GM06990 (cell line): Measurements from ENCODE around the gene FTSJ3.

Experiments used
- DNase-seq: peaks from one replicate; pipeline ENCODE4 v3.0.0-alpha.2; 2011; ENCODE audit not compliant: insufficient read length; ENCODE audit errors: extremely low read depth
- H3K27me3 ChIP-seq: replicated peaks from 2 replicates; pipeline ENCODE4 v1.6.0; 2011; ENCODE audit warnings: low read length; ENCODE audit not compliant: control insufficient read depth, insufficient read depth
- H3K36me3 ChIP-seq: 2 replicates; pipeline ENCODE4 v1.5.1; 2011; ENCODE audit warnings: low read length; ENCODE audit not compliant: control insufficient read depth, insufficient read depth
- H3K4me3 ChIP-seq: replicated peaks from 2 replicates; pipeline ENCODE4 v1.5.1; 2011; ENCODE audit warnings: low read depth, mild to moderate bottlenecking, control low read depth, low read length
- CTCF ChIP-seq: IDR thresholded peaks from 2 replicates; pipeline ENCODE4 v1.5.1; 2011; ENCODE audit warnings: low read length, control low read depth, mild to moderate bottlenecking, inconsistent platforms; ENCODE audit not compliant: insufficient read depth, poor library complexity, severe bottlenecking

FTSJ3 gene

GRCh38 chr17:63830904-63831491, 3.5 kb upstream of the FTSJ3 start:
- Histone ChIP-seq H3K4me3 (no peak overlapping the region), H3K27me3 (no peaks in the 10 kb centered on the region), H3K36me3 (peaks cover 53% of the 10 kb centered on the region)
- no peak for TF ChIP-seq CTCF
- no peak for DNase-seq

- no peak overlapping the region for H3K4me3 ChIP-seq
- no peaks in the 10 kb centered on the region for H3K27me3 ChIP-seq
- no peak for TF ChIP-seq CTCF
- H3K36me3 ChIP-seq: peaks cover 54% of the 10 kb centered on the region
- DNase-seq: no peak
Observed at GRCh38 chr17:63830278-63830677, 2.8 kb upstream of the FTSJ3 start.

- Histone ChIP-seq H3K4me3 (no peak overlapping the region; the same call in 1 of the 2 replicates), H3K36me3 (peaks cover 59% of the 10 kb centered on the region), H3K27me3 (no peaks in the 10 kb centered on the region)
- no peak for TF ChIP-seq CTCF
- DNase-seq: no peak
Observed at GRCh38 chr17:63828936-63829335, 1.5 kb upstream of the FTSJ3 start.

GRCh38 chr17:63827801-63828221, 348 bp upstream of the FTSJ3 start:
- peaks cover 52% of the 10 kb centered on the region for H3K36me3 ChIP-seq
- DNase-seq: no peak
- no peak for TF ChIP-seq CTCF
- H3K27me3 ChIP-seq: no peaks in the 10 kb centered on the region
- H3K4me3 ChIP-seq: peak overlapping the region; percentile 84

DNA sequence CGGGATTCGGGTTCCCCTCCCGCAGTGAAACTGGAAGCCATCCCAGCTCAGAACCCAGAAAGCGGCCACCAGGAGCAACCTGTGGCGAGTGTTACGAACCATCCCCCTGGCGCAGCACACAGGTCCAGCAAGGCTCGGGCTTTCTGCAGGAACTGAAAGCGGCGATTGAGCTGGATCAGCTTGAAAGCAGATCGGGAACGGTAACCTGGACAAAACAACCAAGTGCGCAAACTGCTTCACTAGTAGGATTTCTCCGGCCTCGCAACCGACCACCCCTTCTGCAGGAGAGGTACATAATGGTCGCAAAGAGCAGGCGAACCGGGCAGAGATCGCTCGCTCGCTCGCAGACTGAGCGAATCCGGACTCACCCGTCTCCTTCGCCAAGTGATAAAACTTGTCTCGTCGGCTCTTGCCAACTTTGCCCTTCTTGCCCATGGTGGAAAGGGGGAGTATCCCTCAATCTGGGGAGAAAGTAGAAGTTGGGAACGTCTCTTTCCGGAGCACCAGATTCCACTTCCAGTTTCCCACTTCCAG, 928 bp downstream of the FTSJ3 start:
- H3K4me3 ChIP-seq: peak overlapping the region; percentile 84
- peaks cover 48% of the 10 kb centered on the region for H3K36me3 ChIP-seq
- peak; percentile 79 for DNase-seq
- no peak for TF ChIP-seq CTCF
- H3K27me3 ChIP-seq: no peaks in the 10 kb centered on the region
